GM12878 (cell line): ENCODE results near the gene FUT8. TPM values are rescaled to one million over a fixed set of nuclear protein-coding genes. Genes with fewer than 3 reads are reported as not detected.

ENCODE experiments used
- ATAC-seq: fragments of 200-7000 bp; cut with Tn5 transposase; 3 replicates; pipeline ENCODE4 v1.9.1; 2020; ENCODE audit warnings: mild to moderate bottlenecking, moderate library complexity
- BruUV-seq: library from RNA; stranded (reverse); fragments of 400-500 nt; replicated peaks from 2 replicates; lab custom pipeline; 2021; lab: Mats Ljungman, UMichigan
- CTCF ChIA-PET: fragments of 300-600 bp; sonication (Branson Sonifier 250); formaldehyde crosslinking; extraction: SDS; loops from one replicate; lab custom pipeline; 2021; ENCODE audit warnings: inconsistent platforms; lab: Yijun Ruan, JAX
- POLR2A ChIA-PET: fragments of 350-600 bp; formaldehyde crosslinking; extraction: SDS; loops from one replicate; lab custom pipeline; 2021; ENCODE audit warnings: inconsistent platforms; lab: Charles Lee
- RAD21 ChIA-PET: fragments of 300-600 bp; sonication (Branson Sonifier 250); formaldehyde crosslinking; loops from one replicate; lab custom pipeline; 2023; ENCODE audit warnings: antibody characterized with exemption; ENCODE audit not compliant: unreplicated experiment; lab: Charles Lee
- SMC1A ChIA-PET: fragments of 300-600 bp; sonication (Branson Sonifier 250); formaldehyde crosslinking; loops from one replicate; lab custom pipeline; 2023; ENCODE audit not compliant: unreplicated experiment, uncharacterized antibody; lab: Charles Lee
- DNase-seq: peaks from one replicate; pipeline ENCODE4 v3.0.0-alpha.2; 2011; ENCODE audit warnings: low read depth, low spot score
- FAIRE-seq: peaks from 3 replicates; lab custom pipeline; 2011; peaks lifted over from hg19 to GRCh38; lab: Jason Lieb, UNC
- H2AFZ ChIP-seq: 2 replicates; pipeline ENCODE4 v1.6.0; 2011; ENCODE audit warnings: low read depth, low read length, control low read depth; ENCODE audit not compliant: control insufficient read depth
- H3K27ac ChIP-seq: 2 replicates; pipeline ENCODE4 v1.5.1; 2011; ENCODE audit warnings: control low read depth; ENCODE audit not compliant: control insufficient read depth, insufficient read depth
- H3K27me3 ChIP-seq, 2 experiments: replicated peaks in 1 of 2; 2 replicates each; pipeline versions ENCODE4 v1.6.0 to v1.6.1; 2011; ENCODE audit warnings: low read length in 1 of 2; ENCODE audit not compliant: control insufficient read depth in 2 of 2, insufficient read depth in 2 of 2
- H3K36me3 ChIP-seq, 2 experiments: 2 replicates each; pipeline ENCODE4 v1.5.1; 2011; ENCODE audit warnings: low read length in 1 of 2; ENCODE audit not compliant: control insufficient read depth in 2 of 2, insufficient read depth in 2 of 2
- H3K4me1 ChIP-seq: 2 replicates; pipeline ENCODE4 v1.6.1; 2011; ENCODE audit warnings: mild to moderate bottlenecking, low read length, moderate library complexity, mixed read lengths; ENCODE audit not compliant: control insufficient read depth, insufficient read depth
- H3K4me2 ChIP-seq: 2 replicates; pipeline ENCODE4 v1.6.0; 2011; ENCODE audit warnings: control low read depth; ENCODE audit not compliant: control insufficient read depth, insufficient read depth
- H3K4me3 ChIP-seq: fragments of 200-600 bp; sonication (generic); 2 replicates; pipeline ENCODE4 v1.5.1; 2016
- H3K79me2 ChIP-seq: 2 replicates; pipeline ENCODE4 v1.6.0; 2011; ENCODE audit warnings: low read length; ENCODE audit not compliant: control insufficient read depth, insufficient read depth
- H3K9ac ChIP-seq: 2 replicates; pipeline ENCODE4 v1.8.0; 2011; ENCODE audit warnings: low read length, control low read depth, mixed read lengths; ENCODE audit not compliant: control insufficient read depth, insufficient read depth
- H3K9me3 ChIP-seq: replicated peaks from 3 replicates; pipeline ENCODE4 v1.5.1; 2011; ENCODE audit warnings: mild to moderate bottlenecking, low read length; ENCODE audit not compliant: control insufficient read depth, insufficient read depth
- H4K20me1 ChIP-seq: 2 replicates; pipeline ENCODE4 v1.6.0; 2011; ENCODE audit not compliant: control insufficient read depth, insufficient read depth
- CREB1 ChIP-seq: IDR thresholded peaks from 2 replicates; pipeline ENCODE4 v1.6.1; 2012; ENCODE audit warnings: low read depth, mild to moderate bottlenecking, inconsistent platforms
- ELK1 ChIP-seq: IDR thresholded peaks from 2 replicates; pipeline ENCODE4 v1.6.1; 2012; ENCODE audit warnings: low read depth, low read length, improper control_type of control experiment
- ETV6 ChIP-seq, 2 experiments: fragments of 450-650 bp in 1 of 2; IDR thresholded peaks in 1 of 2; conservative IDR thresholded peaks in 1 of 2; 2 replicates each; pipeline ENCODE4 v1.6.1; 2014; ENCODE audit warnings: antibody characterized with exemption in 1 of 2, borderline replicate concordance in 1 of 2, low read depth in 1 of 2, mild to moderate bottlenecking in 1 of 2, moderate library complexity in 1 of 2
- FOXK2 ChIP-seq: fragments of 450-650 bp; IDR thresholded peaks from 2 replicates; pipeline ENCODE4 v1.6.1; 2017; ENCODE audit warnings: mild to moderate bottlenecking, moderate library complexity
- NR2C1 ChIP-seq: fragments of 450-650 bp; IDR thresholded peaks from 2 replicates; pipeline ENCODE4 v1.6.1; 2017; ENCODE audit warnings: antibody characterized with exemption, mild to moderate bottlenecking, moderate library complexity
- NR2F1 ChIP-seq: fragments of 450-650 bp; conservative IDR thresholded peaks from 2 replicates; pipeline ENCODE4 v1.6.1; 2017; ENCODE audit warnings: mild to moderate bottlenecking
- POLR2AphosphoS2 ChIP-seq: IDR thresholded peaks from 2 replicates; pipeline ENCODE4 v1.6.1; 2011; ENCODE audit warnings: low read depth, mild to moderate bottlenecking, low read length, improper control_type of control experiment, moderate library complexity
- RFX5 ChIP-seq: IDR thresholded peaks from 2 replicates; pipeline ENCODE4 v1.6.1; 2011; ENCODE audit warnings: low read depth, low read length, improper control_type of control experiment
- SKIL ChIP-seq: fragments of 450-650 bp; IDR thresholded peaks from 2 replicates; pipeline ENCODE4 v1.6.1; 2017; ENCODE audit warnings: mild to moderate bottlenecking, low read depth, inconsistent platforms; ENCODE audit not compliant: poor library complexity, severe bottlenecking
- SMAD5 ChIP-seq: IDR thresholded peaks from 2 replicates; pipeline ENCODE4 v1.6.1; 2016; ENCODE audit warnings: antibody characterized with exemption, low read depth
- SP1 ChIP-seq: IDR thresholded peaks from one replicate; pipeline ENCODE4 v1.6.1; 2011; ENCODE audit warnings: low read depth, low read length
- SPI1 ChIP-seq: IDR thresholded peaks from 2 replicates; pipeline ENCODE4 v1.6.1; 2011; ENCODE audit warnings: low read depth, mild to moderate bottlenecking, low read length, moderate library complexity, borderline replicate concordance; ENCODE audit not compliant: insufficient read depth
- TAF1 ChIP-seq: IDR thresholded peaks from 2 replicates; pipeline ENCODE4 v1.6.1; 2011; ENCODE audit warnings: mild to moderate bottlenecking, low read depth, low read length, borderline replicate concordance
- ZNF384 ChIP-seq: IDR thresholded peaks from 2 replicates; pipeline ENCODE4 v1.6.1; 2012; ENCODE audit warnings: low read depth, mild to moderate bottlenecking, low read length, improper control_type of control experiment, borderline replicate concordance
- in situ Hi-C: fragments of 300-500 bp; cut with MboI; formaldehyde crosslinking; loops from 9 replicates; pipeline ENCODE4 v1.14.3; 2018; ENCODE audit warnings: mixed read lengths
- intact Hi-C: fragments of 100-400 bp; cut with micrococcal nuclease; formaldehyde crosslinking; loops from one replicate; pipeline ENCODE4 v1.14.2; 2022; ENCODE audit not compliant: unreplicated experiment
- polyA plus RNA-seq, 11 experiments: library from polyadenylated mRNA; depleted of rRNA in 4 of 11; unstranded in 6 of 11; stranded (reverse) in 5 of 11; fragments of >200 nt; fragmentation: Nextera tagmentation in 4 of 11; fragmentation: Illumina TruSeq in 1 of 11; extraction: Ambion mirVana in 4 of 11; extraction: Trizol in 1 of 11; gene quantifications; 1 replicate in 1 of 11; 2 replicates in 10 of 11; pipeline versions ENCODE4 v1.2.1 to v1.2.3, GENCODE V29; 2011 to 2016; ENCODE audit warnings: inconsistent platforms in 2 of 11, missing spikeins in 2 of 11, low read depth in 1 of 11
- total RNA-seq, 4 experiments: library from RNA; depleted of rRNA in 3 of 4; stranded (reverse); fragments of >200 nt in 3 of 4; fragmentation: Illumina TruSeq in 1 of 4; extraction: Trizol in 1 of 4; gene quantifications; 2 replicates each; pipeline versions ENCODE4 v1.2.1 to v1.2.3, GENCODE V29; 2013 to 2021

The FUT8 gene
- total and polyA plus RNA-seq, 10 of the 15 experiments (the other 5 are each of a cell fraction or from before 2014, with no cell fraction given) = 21.3 to 106 (median 66.3) TPM

- Histone ChIP-seq H3K36me3 (no peaks in the 10 kb centered on the region), H3K4me1 (no peaks in the 10 kb centered on the region), H3K9me3 (no peaks in the 10 kb centered on the region; the same call in 2 of the 3 replicates), H3K27me3 (no peaks in the 10 kb centered on the region), H3K4me2 (no peak overlapping the region), H3K27ac (no peak overlapping the region), H3K79me2 (no peaks in the 10 kb centered on the region), H2AFZ (no peak overlapping the region), H3K4me3 (no peak overlapping the region), H3K9ac (no peak overlapping the region), H4K20me1 (no peaks in the 10 kb centered on the region)
- RAD21 ChIA-PET = interaction anchor here (0.7 kb wide), 1 partner anchor 74 kb away, joined by 3 read pairs; no protein-coding TSS in a partner anchor
- FAIRE-seq (no peak), DNase-seq (no peak), ATAC-seq (no peak)
- BruUV-seq = no TSS peak
- in situ Hi-C loops (no loop called here), intact Hi-C loops (no loop called here)
- TF ChIP-seq POLR2AphosphoS2 (no peak), ZNF384 (no peak), CREB1 (no peak), RFX5 (no peak), ETV6 (conservative IDR thresholded peaks at IDR 0.05 in 1 of 2, IDR thresholded peaks at IDR 0.05 in 1 of 2; ENCODE audit: borderline replicate concordance in 1 of 2, low read depth in 1 of 2) (no peak), ELK1 (no peak), SP1 (no peak), NR2C1 (no peak), SMAD5 (no peak), SPI1 (no peak), FOXK2 (no peak), NR2F1 (no peak), TAF1 (no peak), SKIL (no peak)
- POLR2A ChIA-PET = interaction anchor here (0.5 kb wide), 2 partner anchors 279 to 420 kb away, joined by 3 to 9 read pairs; no protein-coding TSS in a partner anchor
- CTCF ChIA-PET = interaction anchor here (0.6 kb wide), 1 partner anchor 76 kb away, joined by 3 read pairs; no protein-coding TSS in a partner anchor
- SMC1A ChIA-PET = interaction anchor here (0.6 kb wide), 1 partner anchor 83 kb away, joined by 3 read pairs; no protein-coding TSS in a partner anchor
Measured at GRCh38 chr14:65403231-65403630, 9.3 kb upstream of the FUT8 start.
